Measurements from ENCODE around the gene LEFTY2. TPM values are rescaled to one million over a fixed set of nuclear protein-coding genes. Genes with fewer than 3 reads are reported as not detected.
A peak's percentile ranks its signal among the peaks of the same experiment; 100 is the strongest.

LEFTY2 gene
- total RNA-seq, 4 donors from 2014 or later: 0.55 to 28.7 (median 24.5) TPM; not detected in 1

GRCh38 chr1:225965231-225965630 lies 24.2 kb upstream of the LEFTY2 start:
- H3K4me3 ChIP-seq: no peak overlapping the region
- no peaks in the 10 kb centered on the region for H3K9me3 ChIP-seq
- no peak overlapping the region for H3K27ac ChIP-seq
- peaks cover 13% of the 10 kb centered on the region for H3K27me3 ChIP-seq
- no peak for DNase-seq
- TF ChIP-seq EP300 (IDR thresholded peaks at IDR 0.05; ENCODE audit: low read depth): no peak
- intact Hi-C loops (cut with DNase I; ENCODE audit: low total_unique reads): no loop called here
- peaks cover 0 to 8% (median 2%) of the 10 kb centered on the region in 4 donors for H3K4me1 ChIP-seq
- H3K36me3 ChIP-seq: no peaks in the 10 kb centered on the region
- in situ Hi-C loops (cut with MboI; ENCODE audit: low pct_ligation_motif_present in 1 of 4, low pct_unique_long_range_greater_than_20kb in 1 of 4, low sequenced_read_pairs in 3 of 4): loop anchor here in 1 of 4 donors (25.0 kb wide), 1 partner anchor 653 kb away; no protein-coding TSS in a partner anchor
- 77 to 96% methylated on average over 5 of the region's 5 CpGs for WGBS, 2 donors (ENCODE audit: low coverage in 1 of 2)

- no peak for DNase-seq
- TF ChIP-seq POLR2AphosphoS5 (IDR thresholded peaks at IDR 0.05) (no peak), POLR2A (IDR thresholded peaks at IDR 0.05) (no peak), EP300 (IDR thresholded peaks at IDR 0.05; ENCODE audit: low read depth) (no peak), CTCF (IDR thresholded peaks at IDR 0.05) (no peak)
- in situ Hi-C loops (cut with MboI; ENCODE audit: low pct_ligation_motif_present in 1 of 4, low pct_unique_long_range_greater_than_20kb in 1 of 4, low sequenced_read_pairs in 3 of 4): loop anchor here in 1 of 4 donors (25.0 kb wide), 1 partner anchor 652 kb away; no protein-coding TSS in a partner anchor
Measured at GRCh38 chr1:225963735-225964530, 22.9 kb upstream of the LEFTY2 start.

GRCh38 chr1:225962440-225962975 lies 21.5 kb upstream of the LEFTY2 start:
- in situ Hi-C loops (cut with MboI; ENCODE audit: low pct_ligation_motif_present in 1 of 4, low pct_unique_long_range_greater_than_20kb in 1 of 4, low sequenced_read_pairs in 3 of 4): loop anchor here in 1 of 4 donors (25.0 kb wide), 1 partner anchor 650 kb away; no protein-coding TSS in a partner anchor

More at GRCh38 chr1:225963735-225964530, 22.9 kb upstream of the LEFTY2 start:
- Histone ChIP-seq H3K9me3 (no peaks in the 10 kb centered on the region), H3K27ac (no peak overlapping the region), H3K27me3 (peaks cover 13% of the 10 kb centered on the region), H3K4me1 (peaks cover 0 to 8% (median 2%) of the 10 kb centered on the region in 4 donors), H3K4me3 (no peak overlapping the region), H3K36me3 (no peaks in the 10 kb centered on the region)
- intact Hi-C loops (cut with DNase I; ENCODE audit: low total_unique reads): no loop called here
- 71 to 93% methylated on average over 9 to 15 of the region's 15 CpGs for WGBS, 2 donors (ENCODE audit: low coverage in 1 of 2)

GRCh38 chr1:225961659-225962439 lies 20.8 kb upstream of the LEFTY2 start:
- in situ Hi-C loops (cut with MboI; ENCODE audit: low pct_ligation_motif_present in 1 of 4, low pct_unique_long_range_greater_than_20kb in 1 of 4, low sequenced_read_pairs in 3 of 4) (loop anchor here in 1 of 4 donors (25.0 kb wide), 1 partner anchor 650 kb away; no protein-coding TSS in a partner anchor), intact Hi-C loops (cut with DNase I; ENCODE audit: low total_unique reads) (no loop called here)
- peaks cover 0 to 8% (median 2%) of the 10 kb centered on the region in 4 donors for H3K4me1 ChIP-seq
- H3K4me3 ChIP-seq: no peak overlapping the region
- DNase-seq: no peak
- H3K27me3 ChIP-seq: peaks cover 13% of the 10 kb centered on the region
- H3K9me3 ChIP-seq: no peaks in the 10 kb centered on the region
- H3K36me3 ChIP-seq: no peaks in the 10 kb centered on the region
- H3K27ac ChIP-seq: no peak overlapping the region
- TF ChIP-seq EP300 (IDR thresholded peaks at IDR 0.05; ENCODE audit: low read depth) (no peak), CTCF (IDR thresholded peaks at IDR 0.05) (no peak), POLR2AphosphoS5 (IDR thresholded peaks at IDR 0.05) (no peak), POLR2A (IDR thresholded peaks at IDR 0.05) (no peak)
- WGBS, 2 donors (ENCODE audit: low coverage in 1 of 2): 62% methylated on average over 3 to 20 of the region's 20 CpGs

More at GRCh38 chr1:225962440-225962975, 21.5 kb upstream of the LEFTY2 start:
- no peaks in the 10 kb centered on the region for H3K9me3 ChIP-seq
- peaks cover 13% of the 10 kb centered on the region for H3K27me3 ChIP-seq
- DNase-seq: peak; percentile 76
- H3K36me3 ChIP-seq: no peaks in the 10 kb centered on the region
- no peak overlapping the region for H3K27ac ChIP-seq
- 29 to 49% methylated on average over 9 to 21 of the region's 21 CpGs for WGBS, 2 donors (ENCODE audit: low coverage in 1 of 2)
- intact Hi-C loops (cut with DNase I; ENCODE audit: low total_unique reads): no loop called here
- TF ChIP-seq POLR2AphosphoS5 (IDR thresholded peaks at IDR 0.05): no peak
- TF ChIP-seq CTCF (IDR thresholded peaks at IDR 0.05): peak; percentile 60 to 72 (median 66)
- peaks cover 0 to 8% (median 2%) of the 10 kb centered on the region in 4 donors for H3K4me1 ChIP-seq
- H3K4me3 ChIP-seq: no peak overlapping the region
